Fibroblast of skin of abdomen (primary cell): ENCODE measurements around the gene KLHL6.

ENCODE experiments used
- DNase-seq: peaks from one replicate; pipeline ENCODE4 v3.0.0-alpha.2; 2013

KLHL6 gene

DNA sequence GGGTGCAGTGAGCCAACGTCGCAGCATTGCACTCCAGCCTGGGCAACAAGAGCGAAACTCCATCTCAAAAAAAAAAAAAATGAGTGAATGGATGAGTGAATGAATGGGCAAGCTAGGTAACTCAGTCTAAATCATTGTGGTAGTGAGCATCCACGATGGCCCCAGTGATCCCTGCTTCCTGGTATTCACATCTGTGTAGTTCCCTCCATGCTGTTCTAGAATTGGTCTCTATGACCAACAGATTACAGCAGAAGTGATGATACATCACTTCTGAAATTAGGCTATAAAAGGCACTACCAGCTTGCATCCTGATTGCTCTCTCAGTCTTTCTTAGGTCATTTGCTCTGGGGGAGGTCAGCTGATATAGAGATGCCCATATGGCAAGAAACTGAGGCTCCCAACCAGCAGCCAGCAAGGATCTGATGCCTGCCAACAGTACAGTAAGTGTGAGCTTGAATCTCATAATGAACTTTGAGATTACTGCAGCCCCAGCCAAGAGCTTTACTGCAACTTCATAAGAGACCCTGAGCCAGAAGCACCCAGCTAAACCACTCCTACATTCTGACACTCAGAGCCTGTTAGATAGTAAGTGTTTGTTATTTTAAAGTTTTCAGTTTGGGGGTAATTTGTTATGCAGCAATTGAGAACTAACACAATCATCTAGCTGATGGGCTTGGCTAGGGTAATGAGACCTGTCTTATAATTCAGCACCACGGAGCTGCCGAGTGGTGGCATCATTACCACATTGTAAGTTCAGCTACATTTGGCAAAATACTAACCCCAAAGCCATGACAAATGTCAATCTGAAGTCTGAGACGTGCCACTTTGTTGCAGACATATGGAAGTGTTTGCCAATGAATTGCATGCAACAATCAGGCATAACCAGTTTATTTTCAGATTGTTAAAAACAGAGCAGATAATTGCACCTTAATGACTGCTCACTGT, 53.0 kb downstream of the KLHL6 start:
- no peak for DNase-seq

DNA sequence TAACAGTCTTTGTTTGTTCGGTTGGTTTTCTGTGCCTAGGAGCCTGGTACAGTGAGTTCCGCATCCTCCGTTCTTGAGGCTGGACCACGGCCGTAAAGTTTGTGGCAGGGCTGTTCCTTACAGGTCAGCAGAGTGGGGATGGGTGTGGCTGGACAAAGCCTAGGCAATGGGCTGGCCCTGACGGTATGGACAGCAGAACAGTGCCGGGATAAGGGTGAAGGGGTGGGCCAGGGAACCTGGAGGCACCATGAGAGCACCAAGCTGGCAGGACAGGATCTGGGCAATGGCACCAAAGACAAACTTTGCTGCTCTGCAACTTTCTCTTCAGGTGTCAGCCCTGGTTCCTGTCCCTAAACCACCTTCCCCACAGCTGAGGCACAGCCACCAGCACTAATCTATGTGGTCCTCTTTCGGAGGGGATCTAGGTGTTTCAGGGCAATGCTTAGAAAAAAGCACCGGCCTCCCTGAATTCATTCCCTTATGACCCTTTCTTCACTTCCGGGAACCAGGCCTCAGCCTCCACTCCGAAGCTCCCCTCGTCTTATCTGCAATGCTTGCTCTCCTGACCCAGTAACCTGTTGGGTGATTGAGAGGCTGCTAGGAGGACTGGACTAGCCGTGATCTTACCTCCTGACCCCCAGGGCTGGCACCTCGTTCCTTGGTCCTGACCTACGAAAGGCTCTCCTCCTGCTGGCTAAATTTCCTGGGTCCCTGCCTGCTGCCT, 54.4 kb downstream of the KLHL6 start:
- DNase-seq: no peak

DNA sequence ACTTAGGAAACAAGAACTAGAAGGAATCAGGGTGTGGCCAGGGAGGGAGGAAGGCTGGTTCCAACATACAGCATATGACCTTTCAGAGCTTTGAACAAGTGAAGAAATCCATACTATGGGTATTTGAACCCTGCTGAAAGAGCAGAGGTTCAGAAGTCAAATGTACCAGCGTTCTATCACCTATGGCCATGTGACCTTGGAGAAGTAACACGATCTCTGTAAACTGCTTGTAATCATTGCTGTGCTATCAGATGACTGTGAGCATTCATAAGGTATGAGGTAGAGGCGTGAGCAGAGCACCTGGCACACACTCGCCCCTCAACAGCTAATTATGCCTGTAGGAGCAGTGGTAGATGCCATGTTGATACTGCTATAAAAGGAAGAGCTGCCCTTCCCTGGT, 55.2 kb downstream of the KLHL6 start:
- DNase-seq: no peak

DNA sequence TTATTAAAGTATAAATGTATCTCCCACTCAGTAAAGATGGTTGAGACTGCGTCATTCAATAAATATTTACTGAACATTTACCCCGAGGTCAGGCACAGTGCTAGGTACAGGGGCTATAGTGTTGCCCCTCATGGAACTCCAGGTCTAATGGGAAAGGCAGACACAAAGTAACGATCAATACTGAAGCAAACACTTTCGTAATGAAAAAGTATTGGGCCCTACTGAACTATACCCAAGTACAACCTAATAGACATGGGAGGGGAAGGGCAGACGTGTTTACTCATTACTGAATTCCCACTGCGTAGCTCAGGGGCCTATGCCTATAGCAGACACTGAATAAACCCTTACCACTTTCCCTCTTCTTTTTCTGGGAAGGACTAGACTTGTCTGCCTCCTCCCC, 56.9 kb downstream of the KLHL6 start:
- DNase-seq: no peak

DNA sequence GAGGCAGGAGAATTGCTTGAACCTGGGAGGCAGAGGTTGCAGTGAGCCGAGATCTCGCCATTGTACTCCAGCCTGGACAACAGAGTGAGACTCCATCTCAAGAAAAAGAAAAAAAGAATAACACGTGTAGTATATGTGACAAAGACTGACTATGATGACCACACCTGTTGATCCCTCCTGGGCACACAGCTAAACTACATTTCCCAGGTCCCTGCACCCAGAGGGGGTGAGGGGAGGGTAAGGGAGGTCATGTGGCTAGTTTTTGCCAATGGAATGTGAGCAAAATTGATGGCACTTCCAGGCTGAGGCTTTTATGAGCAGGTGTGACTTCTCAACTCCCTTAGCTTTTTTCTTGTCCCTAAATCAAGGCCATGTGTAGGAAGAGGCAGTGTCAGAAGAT, 58.2 kb downstream of the KLHL6 start:
- DNase-seq: no peak

DNA sequence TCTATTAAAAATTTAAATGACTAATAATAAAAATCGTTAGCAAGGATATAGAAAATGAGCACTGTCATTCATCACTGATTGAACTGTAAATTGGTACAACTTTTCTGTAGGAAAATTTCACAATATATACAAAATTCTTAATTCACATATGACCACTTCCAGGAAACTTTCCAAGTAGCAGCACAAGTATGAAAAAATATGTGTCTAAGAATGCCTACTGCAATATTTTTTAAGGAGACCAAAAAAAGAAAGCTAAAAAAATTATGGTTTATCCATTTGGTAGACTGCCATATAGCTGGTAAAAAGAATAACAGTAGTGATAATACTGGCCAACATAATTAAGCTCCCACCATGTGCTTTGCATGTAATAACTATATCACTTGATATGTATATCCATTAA, 59.2 kb downstream of the KLHL6 start:
- no peak for DNase-seq

DNA sequence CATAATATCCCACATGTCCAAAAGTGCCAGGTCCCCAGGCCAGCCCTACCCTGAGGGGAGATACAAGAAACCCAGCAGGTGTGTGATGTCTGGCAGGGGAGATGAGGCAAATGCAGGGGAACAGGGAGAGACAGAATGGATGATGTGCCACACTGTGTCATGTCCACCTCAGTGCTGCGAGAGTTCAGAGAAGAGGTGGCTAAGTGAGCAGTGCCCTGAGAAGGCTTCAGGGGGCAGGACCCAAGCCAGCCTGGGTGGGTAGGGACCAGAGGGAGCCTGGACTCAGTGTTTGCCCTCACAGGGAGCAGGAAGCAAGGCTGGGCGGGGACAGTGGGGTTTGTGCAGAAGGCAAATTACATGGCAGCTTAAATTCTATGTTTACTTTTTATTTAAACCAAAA, 61.2 kb downstream of the KLHL6 start:
- no peak for DNase-seq

DNA sequence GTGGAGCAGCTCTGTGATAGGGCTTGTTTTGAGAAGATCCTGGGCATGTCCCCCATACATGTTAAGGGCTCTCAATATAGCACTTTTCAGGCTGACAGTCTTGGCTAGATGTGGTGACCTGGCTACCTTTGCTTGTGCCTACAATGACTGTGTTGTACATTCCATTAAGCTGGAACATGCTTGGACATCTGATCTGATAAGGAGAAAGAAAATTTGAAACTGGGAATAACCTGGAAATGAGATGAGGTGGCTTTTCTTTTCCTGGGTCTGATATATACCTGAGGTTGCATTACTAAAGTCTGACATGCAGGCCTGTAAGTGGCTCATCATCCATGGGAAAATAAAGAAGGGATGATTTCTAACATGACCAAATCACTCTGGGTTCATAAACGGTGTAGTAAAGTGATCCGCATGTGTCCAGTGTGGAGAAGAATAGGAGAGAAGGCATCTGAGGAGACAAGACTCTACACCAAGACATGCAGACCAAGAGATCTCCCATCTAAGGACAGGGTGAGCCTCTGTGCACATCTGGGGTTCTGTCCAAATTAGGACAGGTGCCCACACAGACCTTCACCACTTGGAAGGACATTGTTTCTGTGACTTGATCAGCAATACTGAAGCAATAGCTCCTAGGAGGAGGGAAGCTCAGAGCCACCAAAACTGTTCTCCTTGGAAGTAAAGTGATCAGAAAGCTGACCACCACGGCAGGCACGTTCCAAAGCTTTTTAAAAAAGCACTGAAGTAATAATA, 62.0 kb downstream of the KLHL6 start:
- DNase-seq: no peak

DNA sequence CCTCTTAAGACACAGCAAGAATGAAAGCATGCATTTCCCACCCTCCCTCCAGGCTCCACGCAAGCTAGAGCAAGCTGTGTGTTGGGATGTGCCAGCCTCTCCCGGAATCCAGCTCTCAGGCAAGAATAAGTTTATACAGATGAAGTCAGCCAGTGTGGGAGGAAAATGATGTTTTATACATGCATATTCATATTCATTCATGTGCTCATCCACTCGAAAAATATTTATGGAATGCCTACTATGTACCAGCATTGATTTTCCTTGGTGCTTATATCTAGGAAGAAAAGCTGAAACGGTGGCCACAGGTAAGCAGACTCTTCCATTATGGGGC, 62.7 kb downstream of the KLHL6 start:
- DNase-seq: no peak

DNA sequence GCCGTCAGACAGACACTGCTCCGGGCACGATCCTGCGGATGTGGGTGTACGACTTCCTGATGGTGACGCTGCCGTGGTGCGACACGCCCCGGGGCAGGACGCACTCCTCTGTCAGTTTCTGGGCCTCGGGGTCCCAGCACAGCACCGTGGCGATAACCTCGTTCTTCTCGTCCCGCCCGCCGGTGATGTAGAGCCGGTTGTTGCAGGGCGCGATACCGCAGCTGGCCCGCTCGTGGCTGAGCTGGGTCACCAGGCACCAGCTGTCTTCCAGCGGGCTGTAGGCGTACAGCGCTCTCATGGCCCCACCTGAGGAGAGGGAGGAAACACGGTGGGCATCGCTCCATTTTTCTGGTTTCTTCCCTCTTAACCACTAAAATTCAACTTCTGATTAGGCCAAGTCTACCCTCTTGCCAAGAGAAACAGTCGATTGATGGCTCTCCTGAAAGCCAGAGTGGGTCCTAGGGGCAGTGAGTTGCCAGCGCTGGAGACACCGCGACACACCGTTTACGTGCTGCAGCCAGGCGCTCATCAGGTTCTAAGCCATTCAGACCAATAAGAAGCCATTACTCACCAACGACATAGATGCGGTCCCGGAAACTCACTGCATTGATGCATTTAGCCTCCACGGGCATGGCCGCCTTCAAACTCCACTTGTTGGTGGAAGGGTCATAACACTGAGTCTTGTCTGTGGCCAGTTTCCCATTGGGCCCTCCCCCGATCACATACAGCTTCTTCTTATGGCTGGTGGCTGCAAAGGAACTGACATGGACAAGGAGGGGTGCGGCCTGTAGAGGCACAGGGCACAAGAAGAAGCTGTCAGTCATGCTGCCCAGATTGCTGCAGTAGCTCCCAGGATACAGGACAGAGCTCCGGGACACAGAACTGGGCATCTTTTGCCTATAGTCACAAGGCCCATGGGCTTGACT, 63.3 kb downstream of the KLHL6 start:
- DNase-seq: no peak

DNA sequence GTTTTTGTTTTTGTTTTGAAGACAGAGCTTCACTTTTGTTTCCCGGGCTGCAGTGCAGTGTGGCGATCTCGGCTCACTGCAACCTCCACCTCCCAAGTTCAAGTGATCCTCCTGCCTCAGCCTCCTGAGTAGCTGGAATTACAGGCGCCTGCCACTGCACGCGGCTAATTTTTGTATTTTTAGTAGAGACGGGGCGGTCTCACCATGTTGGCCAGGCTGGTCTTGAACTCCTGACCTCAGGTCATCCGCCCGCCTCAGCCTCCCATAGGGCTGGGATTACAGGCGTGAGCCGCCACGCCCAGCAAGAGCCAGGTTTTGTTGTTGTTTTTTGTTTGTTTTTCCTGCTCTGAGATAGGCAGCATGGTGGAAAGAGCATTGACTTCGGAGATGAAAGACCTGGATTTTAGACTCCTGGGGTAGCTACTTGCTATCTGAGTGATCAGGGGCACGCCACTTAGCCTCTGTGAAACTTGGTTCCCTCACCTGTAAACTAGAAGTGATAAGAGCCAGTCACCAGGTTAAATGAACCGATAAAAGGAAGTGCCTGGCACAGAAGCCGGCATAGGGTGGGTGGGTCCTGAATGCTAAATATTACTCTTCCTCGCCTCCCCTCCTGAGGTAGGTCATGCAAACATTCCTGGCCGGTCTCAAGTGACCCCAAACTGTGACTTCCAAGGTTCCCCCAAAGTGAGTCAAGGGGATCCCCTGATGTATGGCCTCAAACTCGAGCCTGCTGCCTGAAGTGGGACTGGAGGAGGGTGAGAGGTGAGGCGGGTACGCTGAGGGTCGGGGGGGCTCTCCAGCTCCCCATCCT, 64.2 kb downstream of the KLHL6 start:
- DNase-seq: no peak

DNA sequence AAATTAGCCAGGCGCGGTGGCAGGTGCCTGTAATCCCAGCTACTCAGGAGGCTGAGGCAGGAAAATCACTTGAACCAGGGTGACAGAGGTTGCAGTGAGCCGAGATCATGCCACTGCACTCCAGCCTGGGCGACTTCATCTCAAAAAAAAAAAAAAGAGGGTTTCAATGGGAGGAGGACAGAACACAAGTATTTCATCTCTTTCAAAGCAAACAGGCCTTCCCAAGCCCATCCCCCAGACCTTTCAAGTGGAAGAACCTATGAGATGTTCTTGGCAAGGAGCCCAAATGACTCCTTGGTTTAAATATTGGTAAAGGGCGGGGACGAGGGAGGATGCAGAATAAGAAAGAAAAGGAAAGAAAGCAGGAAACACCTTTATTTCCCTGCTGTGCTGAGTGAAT, 64.9 kb downstream of the KLHL6 start:
- DNase-seq: no peak

DNA sequence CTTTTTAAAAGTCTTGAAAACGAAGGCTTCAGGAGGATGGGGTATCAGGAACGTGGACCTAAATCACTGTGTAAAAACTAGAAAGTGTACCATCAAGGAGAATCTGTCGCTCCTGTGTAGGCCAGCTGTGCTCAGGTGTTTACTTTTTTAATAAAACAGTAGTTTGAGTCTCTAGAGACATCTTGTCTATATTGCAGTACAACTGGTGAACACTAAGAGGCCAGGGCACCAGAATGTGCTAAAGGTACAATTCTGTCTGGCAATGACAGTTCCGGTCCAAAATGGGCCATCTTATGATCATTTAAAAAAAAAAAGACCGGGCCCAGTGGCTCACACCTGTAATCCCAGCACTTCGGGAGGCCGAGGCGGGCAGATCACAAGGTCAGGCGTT, 65.3 kb downstream of the KLHL6 start:
- DNase-seq: no peak

DNA sequence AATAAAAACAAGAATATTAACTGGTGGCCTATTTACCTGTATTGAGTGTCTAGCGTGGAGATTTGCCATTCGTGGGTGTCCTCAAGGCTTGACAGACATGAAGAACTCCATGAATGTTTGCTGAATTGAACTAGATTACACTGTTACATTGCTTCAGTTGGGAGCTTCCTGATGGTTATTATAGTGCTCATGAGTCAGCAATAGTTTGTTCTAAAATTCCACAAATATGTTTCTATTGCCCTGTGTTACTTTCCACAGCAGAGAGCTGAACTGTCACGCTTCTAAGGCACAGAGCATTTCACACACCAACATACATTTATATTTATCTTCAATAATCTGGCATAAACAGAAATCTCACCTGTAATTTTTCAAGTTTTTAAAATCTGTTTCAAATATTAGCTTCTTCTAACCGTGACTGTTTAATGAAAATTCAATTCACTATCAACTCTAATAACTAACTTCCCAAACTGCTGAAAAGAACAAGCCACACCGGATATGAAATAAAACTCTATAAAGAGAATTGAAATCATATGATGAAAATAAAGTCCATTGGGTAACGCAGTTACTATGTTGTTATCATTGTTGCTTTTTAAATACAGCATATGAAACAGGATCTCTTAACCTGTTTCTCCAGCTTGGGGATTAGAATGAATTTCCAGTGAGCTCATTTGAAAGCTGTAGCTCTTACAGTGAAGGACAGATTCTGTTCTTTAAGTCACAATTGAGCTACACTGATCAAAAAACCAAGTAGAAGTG, 65.9 kb downstream of the KLHL6 start:
- DNase-seq: peak; percentile 41

DNA sequence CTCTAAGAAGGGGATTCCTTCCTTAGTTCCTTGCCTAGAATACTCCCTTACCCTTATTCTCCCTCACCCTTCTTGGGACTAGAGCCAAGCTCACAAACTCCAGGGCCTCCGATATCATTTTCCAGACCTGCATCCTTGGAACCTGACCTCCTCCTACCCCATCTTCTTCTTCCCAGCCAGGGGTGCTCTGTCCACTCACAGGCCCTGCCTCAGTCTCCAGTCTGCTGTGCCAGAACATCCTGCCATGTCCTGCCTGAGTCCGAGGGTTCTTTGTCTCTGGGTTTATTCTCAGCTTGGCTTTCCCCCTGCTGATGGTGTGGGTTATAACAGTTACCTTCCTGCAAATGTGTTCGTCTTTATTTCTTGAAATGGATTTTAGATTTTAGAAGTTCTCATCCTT, 67.2 kb downstream of the KLHL6 start:
- no peak for DNase-seq

DNA sequence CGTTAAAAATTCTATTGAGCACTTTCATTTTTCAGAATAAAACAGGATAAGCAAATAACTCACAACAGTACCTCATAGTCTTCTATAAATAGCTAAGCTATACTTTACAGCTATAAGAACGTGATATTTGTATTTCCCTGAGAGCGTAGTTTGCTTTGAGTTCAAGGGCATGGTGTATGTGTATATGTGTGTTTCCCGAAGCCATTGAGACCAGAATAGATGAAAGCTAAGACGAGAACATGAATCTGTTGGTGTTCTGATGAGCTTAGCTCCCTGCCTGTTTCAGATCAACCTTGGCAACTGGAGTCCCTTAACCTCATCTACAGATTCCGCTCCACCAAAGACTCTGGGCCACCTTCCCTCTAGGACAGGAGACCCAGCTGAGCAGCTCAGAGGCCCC, 67.6 kb downstream of the KLHL6 start:
- DNase-seq: no peak

DNA sequence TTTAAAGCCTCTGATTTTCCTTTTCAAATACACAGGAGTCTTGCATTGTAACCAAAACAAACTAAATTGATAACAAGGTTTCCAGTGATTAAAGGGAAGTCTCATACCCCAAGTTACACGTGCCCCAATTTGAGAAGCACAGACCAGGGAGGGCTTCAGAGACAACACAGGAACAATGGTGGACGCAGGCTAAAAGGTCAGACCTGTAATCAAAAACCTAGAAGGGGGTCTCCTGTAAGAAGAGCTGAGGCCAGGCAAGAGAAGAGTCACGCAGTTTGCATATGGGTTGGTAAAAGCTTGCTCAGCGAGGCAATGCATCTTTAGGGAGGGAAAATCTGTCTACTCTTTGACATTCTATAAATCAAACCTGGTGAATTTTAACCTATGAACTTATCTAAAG, 68.5 kb downstream of the KLHL6 start:
- DNase-seq: no peak

DNA sequence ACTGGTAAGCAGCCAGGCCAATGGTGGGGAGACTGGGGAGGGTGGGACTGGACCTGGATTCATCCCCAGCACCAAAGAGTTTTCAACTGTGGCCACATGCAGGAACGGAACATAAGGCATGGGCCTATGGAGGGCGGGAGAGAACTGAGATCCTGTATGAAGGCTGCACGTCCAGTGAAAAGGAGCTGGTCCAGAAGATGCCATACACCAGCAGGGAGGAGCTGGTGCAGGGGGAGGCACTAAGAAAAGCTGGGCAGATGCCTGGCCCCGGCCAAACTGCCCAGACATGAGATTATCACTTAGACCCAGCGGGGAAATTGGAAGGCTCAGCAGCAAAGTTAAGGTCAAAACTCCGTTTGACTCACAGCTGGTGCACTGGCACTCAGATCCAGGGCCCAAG, 69.0 kb downstream of the KLHL6 start:
- no peak for DNase-seq

DNA sequence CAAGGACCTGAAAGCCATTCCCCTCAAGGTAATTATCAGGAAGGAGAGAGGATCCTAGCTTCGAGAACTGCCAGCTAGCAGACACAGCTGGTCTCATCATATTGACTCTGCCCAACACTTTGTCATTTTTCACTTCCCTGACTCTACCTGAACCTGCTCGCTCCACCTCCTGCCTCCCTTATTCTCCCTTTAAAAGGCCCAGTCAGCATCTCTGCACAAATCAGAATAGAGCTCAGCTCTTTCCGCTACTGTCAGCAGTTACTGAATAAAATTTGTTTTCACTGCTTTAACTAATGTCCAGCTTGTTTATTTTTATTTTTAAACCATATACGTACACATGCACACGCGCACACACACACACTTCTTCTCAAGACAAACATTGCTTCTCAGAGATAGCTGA, 69.9 kb downstream of the KLHL6 start:
- DNase-seq: no peak

DNA sequence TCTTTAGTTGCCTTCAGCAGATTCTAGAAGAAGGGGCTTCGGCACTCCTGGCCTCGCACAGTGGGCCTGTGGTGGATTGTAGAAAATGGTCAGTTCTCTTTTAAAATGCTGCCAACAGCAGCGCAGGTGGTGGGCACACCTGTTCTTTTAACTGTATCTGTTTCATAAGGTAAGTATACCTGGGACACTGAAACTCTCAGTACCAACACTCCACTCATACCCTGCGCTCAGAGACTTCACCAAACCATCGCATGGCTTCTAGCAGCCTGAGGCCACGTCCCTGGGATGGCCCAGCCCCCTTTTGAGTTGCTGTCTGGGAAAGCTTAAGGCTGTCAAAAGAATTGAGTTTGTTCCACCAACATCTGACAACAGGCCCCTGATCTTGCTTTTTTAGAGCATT, 70.4 kb downstream of the KLHL6 start:
- no peak for DNase-seq
